GF-D8 (cell line): ENCODE measurements around the gene SLC22A31.

Source experiments
- DNase-seq: peaks from one replicate; lab custom pipeline; 2025; lab: John Stamatoyannopoulos, UW

The SLC22A31 gene

DNA sequence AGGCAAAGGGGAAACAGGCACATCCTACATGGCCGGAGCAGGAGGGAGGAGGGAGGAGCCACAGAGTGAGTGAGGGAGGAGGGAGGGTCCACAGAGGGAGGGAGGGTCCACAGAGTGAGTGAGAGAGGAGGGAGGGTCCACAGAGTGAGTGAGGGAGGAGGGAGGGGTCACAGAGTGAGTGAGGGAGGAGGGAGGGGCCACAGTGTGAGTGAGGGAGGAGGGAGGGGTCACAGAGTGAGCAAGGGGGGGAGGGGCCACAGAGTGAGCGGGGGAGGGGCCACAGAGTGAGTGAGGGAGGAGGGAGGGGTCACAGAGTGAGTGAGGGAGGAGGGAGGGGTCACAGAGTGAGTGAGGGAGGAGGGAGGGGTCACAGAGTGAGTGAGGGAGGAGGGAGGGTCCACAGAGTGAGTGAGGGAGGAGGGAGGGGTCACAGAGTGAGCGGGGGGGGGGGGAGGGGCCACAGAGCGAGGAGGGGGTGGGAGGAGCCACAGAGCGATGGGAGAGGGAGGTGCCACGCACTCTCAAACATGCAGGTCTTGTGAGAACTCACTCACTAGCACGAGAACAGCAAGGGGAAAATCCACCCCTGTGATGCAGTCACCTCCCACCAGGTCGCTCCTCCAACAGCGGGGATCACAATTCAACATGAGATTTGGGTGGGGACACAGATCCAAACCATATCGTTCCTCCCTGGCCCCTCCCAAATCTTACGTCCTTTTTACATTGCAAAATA is 53.1 kb downstream of the SLC22A31 start:
- no peak for DNase-seq

DNA sequence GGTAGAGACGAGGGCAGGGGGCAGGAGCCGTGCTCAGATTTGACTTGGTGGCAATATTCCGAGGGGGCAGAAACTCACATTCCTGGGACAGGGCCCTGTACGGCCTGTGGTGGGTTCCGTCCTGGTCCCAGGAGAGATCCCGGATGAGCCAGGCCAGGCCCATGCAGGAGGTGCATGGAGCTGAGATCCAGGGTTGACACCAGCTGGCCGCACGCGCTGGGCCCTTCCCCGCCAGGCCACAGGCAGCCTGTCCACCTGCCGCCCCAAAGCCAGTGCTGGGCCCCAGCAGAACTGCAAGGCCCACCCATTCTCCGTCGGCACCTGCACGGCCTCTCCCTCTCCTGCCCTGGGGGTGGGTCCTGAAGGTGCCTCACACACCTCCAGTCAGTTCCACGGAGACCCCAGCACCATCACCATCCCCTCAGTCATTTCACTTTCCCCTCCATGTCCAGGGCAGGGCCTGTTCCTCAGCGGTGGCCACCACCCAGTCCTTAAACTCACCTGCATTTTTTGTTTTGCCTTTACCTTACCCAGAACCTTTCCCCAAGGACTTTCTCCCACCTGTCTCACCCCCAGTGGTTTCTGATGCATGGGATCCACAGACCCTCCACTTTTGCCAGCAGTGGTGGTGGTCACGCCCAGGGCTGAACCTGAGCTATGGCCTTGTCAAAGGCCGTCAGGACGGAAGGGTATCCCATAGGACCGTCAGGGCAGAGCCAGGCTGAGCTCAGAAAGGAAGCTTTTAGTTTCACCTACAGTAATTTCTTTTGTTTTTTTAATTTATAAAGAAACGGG is 53.9 kb downstream of the SLC22A31 start:
- DNase-seq, result no peak
